Hindlimb muscle (tissue), 1 donor: ENCODE data around the gene TBC1D4. TPM values are rescaled to one million over a fixed set of nuclear protein-coding genes. Genes with fewer than 3 reads are reported as not detected.
"Not testable (repeated sequence)": the region's sequence is repeated elsewhere in the genome, so short reads cannot be mapped to it uniquely, and the experiment has no call there.

Experiments
- DNase-seq: peaks from one replicate; pipeline ENCODE4 v3.0.0-alpha.2; 2013
- polyA plus RNA-seq: library from polyadenylated mRNA; unstranded; fragments of 120-200 nt; gene quantifications from one replicate; pipeline ENCODE4 v1.2.1, GENCODE V29; 2013; ENCODE audit not compliant: insufficient read length

TBC1D4 gene
- polyA plus RNA-seq, 1 donor, result 39.8 TPM

- DNase-seq, result no peak
These were observed 163.7 kb downstream of the TBC1D4 start for GRCh38 chr13:75318138-75318833.

- no peak for DNase-seq
These were observed 165.5 kb downstream of the TBC1D4 start for GRCh38 chr13:75316427-75316826.

- no peak for DNase-seq
These were observed 169.0 kb downstream of the TBC1D4 start for GRCh38 chr13:75312884-75313520.

GRCh38 chr13:75309981-75310580, 171.9 kb downstream of the TBC1D4 start:
- DNase-seq, result no peak

GRCh38 chr13:75308222-75308621, 173.7 kb downstream of the TBC1D4 start:
- no peak for DNase-seq

- no peak for DNase-seq
These were observed 174.5 kb downstream of the TBC1D4 start for GRCh38 chr13:75307370-75307949.

GRCh38 chr13:75306967-75307366, 175.0 kb downstream of the TBC1D4 start:
- DNase-seq, result not testable (repeated sequence)

GRCh38 chr13:75305059-75305458, 176.9 kb downstream of the TBC1D4 start:
- no peak for DNase-seq

- no peak for DNase-seq
These were observed 178.7 kb downstream of the TBC1D4 start for GRCh38 chr13:75303263-75303662.

- DNase-seq, result no peak
These were observed 179.8 kb downstream of the TBC1D4 start for GRCh38 chr13:75302071-75302698.

GRCh38 chr13:75299913-75300862, 181.8 kb downstream of the TBC1D4 start:
- no peak for DNase-seq

GRCh38 chr13:75299246-75299645, 182.7 kb downstream of the TBC1D4 start:
- DNase-seq, result peak; percentile 42

- no peak for DNase-seq
These were observed 185.3 kb downstream of the TBC1D4 start for GRCh38 chr13:75296641-75297040.

- no peak for DNase-seq
These were observed 186.8 kb downstream of the TBC1D4 start for GRCh38 chr13:75295201-75295600.

- DNase-seq, result no peak
These were observed 187.9 kb downstream of the TBC1D4 start for GRCh38 chr13:75294110-75294509.

- DNase-seq, result no peak
These were observed 196.7 kb downstream of the TBC1D4 start for GRCh38 chr13:75285310-75285709.

- DNase-seq, result no peak
These were observed 202.1 kb downstream of the TBC1D4 start for GRCh38 chr13:75279834-75280369.

GRCh38 chr13:75273695-75274094, 208.3 kb downstream of the TBC1D4 start:
- DNase-seq, result not testable (repeated sequence)

- DNase-seq, result no peak
These were observed 210.1 kb downstream of the TBC1D4 start for GRCh38 chr13:75271846-75272245.

- DNase-seq, result not testable (repeated sequence)
These were observed 213.5 kb downstream of the TBC1D4 start for GRCh38 chr13:75268481-75268880.

GRCh38 chr13:75264611-75265010, 217.4 kb downstream of the TBC1D4 start:
- DNase-seq, result no peak
